GM23248 (cell line): ENCODE measurements around the gene TTC21B.

Source experiments
- EZH2 ChIP-seq: fragments of 200-600 bp; sonication (generic); IDR thresholded peaks from 2 replicates; pipeline ENCODE4 v1.6.1; 2018; ENCODE audit warnings: antibody characterized with exemption, mild to moderate bottlenecking; ENCODE audit not compliant: insufficient read depth, poor library complexity, severe bottlenecking
- EZH2phosphoT487 ChIP-seq: fragments of 200-600 bp; sonication (generic); IDR thresholded peaks from 2 replicates; pipeline ENCODE4 v1.6.1; 2018; ENCODE audit warnings: antibody characterized with exemption, moderate library complexity, mild to moderate bottlenecking, low read depth; ENCODE audit not compliant: insufficient read depth

- TF ChIP-seq EZH2 (no peak), EZH2phosphoT487 (no peak)
Observed at GRCh38 chr2:165871025-165871424, 82.6 kb downstream of the TTC21B start.
